H1 (cell line): ENCODE measurements around the gene GREB1L.
A peak's percentile ranks its signal among the peaks of the same experiment; 100 is the strongest.

Source experiments
- CHD1 ChIP-seq: IDR thresholded peaks from 2 replicates; pipeline ENCODE4 v1.6.1; 2012; ENCODE audit warnings: low read depth, low read length, improper control_type of control experiment
- EGR1 ChIP-seq: IDR thresholded peaks from 2 replicates; pipeline ENCODE4 v1.6.1; 2011; ENCODE audit warnings: low read depth, low read length, borderline replicate concordance
- EZH2 ChIP-seq: fragments of 200-600 bp; sonication (generic); IDR thresholded peaks from 2 replicates; pipeline ENCODE4 v1.7.1; 2012; ENCODE audit warnings: low read depth, mild to moderate bottlenecking, moderate library complexity, low read length, inconsistent platforms; ENCODE audit not compliant: severe bottlenecking
- JUND ChIP-seq: IDR thresholded peaks from 2 replicates; pipeline ENCODE4 v1.6.1; 2011; ENCODE audit warnings: mild to moderate bottlenecking, improper control_type of control experiment, low read length
- POLR2AphosphoS5 ChIP-seq: IDR thresholded peaks from 2 replicates; pipeline ENCODE4 v1.6.1; 2011; ENCODE audit warnings: low read depth, low read length
- RFX5 ChIP-seq: IDR thresholded peaks from 2 replicates; pipeline ENCODE4 v1.6.1; 2011; ENCODE audit warnings: low read depth, low read length, improper control_type of control experiment, borderline replicate concordance
- SIN3A ChIP-seq, 2 experiments: IDR thresholded peaks in 1 of 2; conservative IDR thresholded peaks in 1 of 2; 2 replicates each; pipeline ENCODE4 v1.6.1; 2011 to 2012; ENCODE audit warnings: low read length in 2 of 2, improper control_type of control experiment in 1 of 2, low read depth in 1 of 2, mild to moderate bottlenecking in 1 of 2
- SRF ChIP-seq: IDR thresholded peaks from 2 replicates; pipeline ENCODE4 v1.6.1; 2011; ENCODE audit warnings: mild to moderate bottlenecking, low read depth, low read length, moderate library complexity
- TAF1 ChIP-seq: IDR thresholded peaks from 2 replicates; pipeline ENCODE4 v1.6.1; 2011; ENCODE audit warnings: mild to moderate bottlenecking, low read depth, low read length
- TEAD4 ChIP-seq: IDR thresholded peaks from 2 replicates; pipeline ENCODE4 v1.6.1; 2012; ENCODE audit warnings: low read depth, low read length, inconsistent platforms, mixed read lengths
- ZNF274 ChIP-seq: IDR thresholded peaks from 2 replicates; pipeline ENCODE4 v1.7.0; 2012; ENCODE audit warnings: low read length, borderline replicate concordance; ENCODE audit errors: extremely low read depth
- TF ChIP-seq, protein P1 (sequence below), 3 experiments: IDR thresholded peaks; 1 replicate in 2 of 3; 2 replicates in 1 of 3; pipeline versions ENCODE4 v1.5.1 to v1.6.1; 2011; ENCODE audit warnings: low read length in 3 of 3, mild to moderate bottlenecking in 3 of 3, inconsistent platforms in 2 of 3, low read depth in 1 of 3, moderate library complexity in 1 of 3; ENCODE audit not compliant: insufficient read depth in 1 of 3; ENCODE audit errors: control extremely low read depth in 1 of 3
- TF ChIP-seq, protein P2 (sequence below): IDR thresholded peaks from 2 replicates; pipeline ENCODE4 v1.6.1; 2012; ENCODE audit warnings: inconsistent platforms
- TF ChIP-seq, protein P3 (sequence below): IDR thresholded peaks from 2 replicates; pipeline ENCODE4 v1.6.1; 2012; ENCODE audit warnings: low read length, inconsistent platforms

DNA sequence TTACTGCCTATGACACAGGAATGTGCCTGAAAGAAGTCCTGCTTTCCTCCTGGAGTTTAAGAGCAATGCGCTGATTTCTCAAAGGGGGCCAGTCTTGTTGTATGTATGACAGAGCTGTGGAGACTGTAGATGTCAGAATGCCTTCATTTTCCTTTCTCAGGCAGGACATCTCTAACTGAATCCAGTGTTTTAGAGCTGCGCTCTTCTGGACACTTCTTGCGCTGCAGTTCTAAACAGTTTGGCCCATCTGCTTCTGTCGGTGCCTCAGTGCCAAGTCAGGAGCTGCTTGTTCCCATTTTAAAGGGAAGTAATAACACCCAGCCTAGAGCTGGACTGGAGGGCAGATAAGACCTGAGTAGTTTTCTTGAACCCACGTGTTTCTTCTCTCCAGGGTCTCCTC lies 267.0 kb downstream of the GREB1L start:
- no peak for TF ChIP-seq SIN3A (conservative IDR thresholded peaks at IDR 0.05 in 1 of 2, IDR thresholded peaks at IDR 0.05 in 1 of 2; ENCODE audit: low read depth in 1 of 2, low read length in 2 of 2)
- TF ChIP-seq CHD1 = no peak
- no peak for TF ChIP-seq ZNF274
- no peak for TF ChIP-seq SRF
- TF ChIP-seq, protein P1, sequence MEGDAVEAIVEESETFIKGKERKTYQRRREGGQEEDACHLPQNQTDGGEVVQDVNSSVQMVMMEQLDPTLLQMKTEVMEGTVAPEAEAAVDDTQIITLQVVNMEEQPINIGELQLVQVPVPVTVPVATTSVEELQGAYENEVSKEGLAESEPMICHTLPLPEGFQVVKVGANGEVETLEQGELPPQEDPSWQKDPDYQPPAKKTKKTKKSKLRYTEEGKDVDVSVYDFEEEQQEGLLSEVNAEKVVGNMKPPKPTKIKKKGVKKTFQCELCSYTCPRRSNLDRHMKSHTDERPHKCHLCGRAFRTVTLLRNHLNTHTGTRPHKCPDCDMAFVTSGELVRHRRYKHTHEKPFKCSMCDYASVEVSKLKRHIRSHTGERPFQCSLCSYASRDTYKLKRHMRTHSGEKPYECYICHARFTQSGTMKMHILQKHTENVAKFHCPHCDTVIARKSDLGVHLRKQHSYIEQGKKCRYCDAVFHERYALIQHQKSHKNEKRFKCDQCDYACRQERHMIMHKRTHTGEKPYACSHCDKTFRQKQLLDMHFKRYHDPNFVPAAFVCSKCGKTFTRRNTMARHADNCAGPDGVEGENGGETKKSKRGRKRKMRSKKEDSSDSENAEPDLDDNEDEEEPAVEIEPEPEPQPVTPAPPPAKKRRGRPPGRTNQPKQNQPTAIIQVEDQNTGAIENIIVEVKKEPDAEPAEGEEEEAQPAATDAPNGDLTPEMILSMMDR (IDR thresholded peaks at IDR 0.05; ENCODE audit: control extremely low read depth in 1 of 3, insufficient read depth in 1 of 3, low read depth in 1 of 3, low read length in 3 of 3) = peak in 1 of 3 experiments; percentile 11; a peak in 1 of 4 replicates
- no peak for TF ChIP-seq JUND
- no peak for TF ChIP-seq TAF1
- TF ChIP-seq, protein P2, sequence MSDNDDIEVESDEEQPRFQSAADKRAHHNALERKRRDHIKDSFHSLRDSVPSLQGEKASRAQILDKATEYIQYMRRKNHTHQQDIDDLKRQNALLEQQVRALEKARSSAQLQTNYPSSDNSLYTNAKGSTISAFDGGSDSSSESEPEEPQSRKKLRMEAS = no peak
- TF ChIP-seq POLR2AphosphoS5 = no peak
- no peak for TF ChIP-seq EGR1
- no peak for TF ChIP-seq TEAD4
- TF ChIP-seq RFX5 = no peak
- no peak for TF ChIP-seq EZH2
- TF ChIP-seq, protein P3, sequence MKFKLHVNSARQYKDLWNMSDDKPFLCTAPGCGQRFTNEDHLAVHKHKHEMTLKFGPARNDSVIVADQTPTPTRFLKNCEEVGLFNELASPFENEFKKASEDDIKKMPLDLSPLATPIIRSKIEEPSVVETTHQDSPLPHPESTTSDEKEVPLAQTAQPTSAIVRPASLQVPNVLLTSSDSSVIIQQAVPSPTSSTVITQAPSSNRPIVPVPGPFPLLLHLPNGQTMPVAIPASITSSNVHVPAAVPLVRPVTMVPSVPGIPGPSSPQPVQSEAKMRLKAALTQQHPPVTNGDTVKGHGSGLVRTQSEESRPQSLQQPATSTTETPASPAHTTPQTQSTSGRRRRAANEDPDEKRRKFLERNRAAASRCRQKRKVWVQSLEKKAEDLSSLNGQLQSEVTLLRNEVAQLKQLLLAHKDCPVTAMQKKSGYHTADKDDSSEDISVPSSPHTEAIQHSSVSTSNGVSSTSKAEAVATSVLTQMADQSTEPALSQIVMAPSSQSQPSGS = no peak
